SU-DHL-6 (cell line): Measurements from ENCODE around the gene CPB2.

ENCODE experiments used
- CTCF ChIP-seq: fragments of 200-600 bp; sonication (generic); IDR thresholded peaks from one replicate; pipeline ENCODE4 v1.5.1; 2017; ENCODE audit warnings: antibody characterized with exemption, mild to moderate bottlenecking, low read length, moderate library complexity; ENCODE audit not compliant: insufficient read depth, poor library complexity, severe bottlenecking
- EZH2phosphoT487 ChIP-seq: fragments of 200-600 bp; sonication (generic), shearing (Covaris generic); conservative IDR thresholded peaks from 2 replicates; pipeline ENCODE4 v1.6.1; 2018; ENCODE audit warnings: mild to moderate bottlenecking, antibody characterized with exemption, low read length, moderate library complexity, mixed read lengths

- TF ChIP-seq CTCF (no peak), EZH2phosphoT487 (no peak)
Observed at GRCh38 chr13:46077265-46077664, 27.6 kb downstream of the CPB2 start.
